ENCODE data around the gene DNAJC30.
"Not testable (repeated sequence)": the region's sequence is repeated elsewhere in the genome, so short reads cannot be mapped to it uniquely, and the experiment has no call there.

DNAJC30 gene

DNA sequence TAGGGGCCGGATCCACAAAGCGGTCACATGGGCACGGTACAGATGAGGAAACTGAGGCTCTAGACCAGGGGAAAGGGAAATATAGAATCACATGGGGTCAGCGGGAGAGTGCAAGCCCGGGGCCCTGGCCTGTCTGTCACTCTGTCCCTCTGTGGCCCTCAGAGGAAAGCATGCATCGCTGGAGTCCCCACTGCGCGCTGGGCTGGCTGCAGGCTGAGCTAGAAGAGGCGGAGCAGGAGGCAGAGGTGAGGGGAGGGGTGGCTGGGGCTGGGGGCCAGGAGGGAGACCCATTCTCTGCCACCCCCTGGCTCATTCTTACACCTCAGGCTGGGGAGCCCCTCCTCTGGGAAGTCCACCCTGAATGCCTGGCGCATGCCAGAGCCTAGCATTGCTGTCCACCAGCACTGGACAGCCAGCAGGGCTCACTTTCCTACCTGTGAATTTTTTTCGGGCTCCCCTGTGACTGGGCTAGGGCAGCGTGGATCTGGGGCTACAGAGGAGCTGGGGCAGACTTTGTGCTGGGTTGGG lies 13.3 kb downstream of the DNAJC30 start:
- TF ChIP-seq, protein P1, sequence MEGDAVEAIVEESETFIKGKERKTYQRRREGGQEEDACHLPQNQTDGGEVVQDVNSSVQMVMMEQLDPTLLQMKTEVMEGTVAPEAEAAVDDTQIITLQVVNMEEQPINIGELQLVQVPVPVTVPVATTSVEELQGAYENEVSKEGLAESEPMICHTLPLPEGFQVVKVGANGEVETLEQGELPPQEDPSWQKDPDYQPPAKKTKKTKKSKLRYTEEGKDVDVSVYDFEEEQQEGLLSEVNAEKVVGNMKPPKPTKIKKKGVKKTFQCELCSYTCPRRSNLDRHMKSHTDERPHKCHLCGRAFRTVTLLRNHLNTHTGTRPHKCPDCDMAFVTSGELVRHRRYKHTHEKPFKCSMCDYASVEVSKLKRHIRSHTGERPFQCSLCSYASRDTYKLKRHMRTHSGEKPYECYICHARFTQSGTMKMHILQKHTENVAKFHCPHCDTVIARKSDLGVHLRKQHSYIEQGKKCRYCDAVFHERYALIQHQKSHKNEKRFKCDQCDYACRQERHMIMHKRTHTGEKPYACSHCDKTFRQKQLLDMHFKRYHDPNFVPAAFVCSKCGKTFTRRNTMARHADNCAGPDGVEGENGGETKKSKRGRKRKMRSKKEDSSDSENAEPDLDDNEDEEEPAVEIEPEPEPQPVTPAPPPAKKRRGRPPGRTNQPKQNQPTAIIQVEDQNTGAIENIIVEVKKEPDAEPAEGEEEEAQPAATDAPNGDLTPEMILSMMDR (IDR thresholded peaks at IDR 0.05; ENCODE audit: control insufficient read depth, extremely low read depth, insufficient read depth): no peak
- H3K4me3 ChIP-seq (ENCODE audit: low read depth, low read length): no peak overlapping the region

DNA sequence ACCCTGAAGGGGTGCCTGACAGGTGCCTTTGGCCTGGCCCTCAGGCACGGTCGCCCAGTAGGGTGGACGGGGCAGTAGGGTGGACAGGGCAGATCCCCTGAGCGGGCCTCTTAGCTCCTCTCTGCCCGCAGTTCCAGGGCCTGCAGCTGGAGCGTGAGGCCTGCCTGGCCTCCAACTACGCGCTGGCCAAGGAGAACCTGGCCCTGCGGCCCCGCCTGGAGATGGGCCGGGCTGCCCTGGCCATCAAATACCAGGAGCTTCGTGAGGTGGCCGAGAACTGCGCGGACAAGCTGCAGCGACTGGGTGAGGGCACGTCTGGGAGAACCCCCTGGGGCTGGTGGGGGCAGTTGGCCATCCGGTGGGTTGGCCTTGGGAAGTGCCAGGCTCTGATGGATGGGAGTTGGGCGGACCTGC lies 14.0 kb downstream of the DNAJC30 start:
- DNase-seq (ENCODE audit: low read depth): no peak
- TF ChIP-seq, protein P1 (IDR thresholded peaks at IDR 0.05; ENCODE audit: control insufficient read depth, extremely low read depth, insufficient read depth): no peak
- no peak overlapping the region for H3K4me3 ChIP-seq (ENCODE audit: low read depth, low read length)

More for the DNA sequence above, 13.3 kb downstream of the DNAJC30 start:
- DNase-seq (ENCODE audit: low read depth): no peak

DNA sequence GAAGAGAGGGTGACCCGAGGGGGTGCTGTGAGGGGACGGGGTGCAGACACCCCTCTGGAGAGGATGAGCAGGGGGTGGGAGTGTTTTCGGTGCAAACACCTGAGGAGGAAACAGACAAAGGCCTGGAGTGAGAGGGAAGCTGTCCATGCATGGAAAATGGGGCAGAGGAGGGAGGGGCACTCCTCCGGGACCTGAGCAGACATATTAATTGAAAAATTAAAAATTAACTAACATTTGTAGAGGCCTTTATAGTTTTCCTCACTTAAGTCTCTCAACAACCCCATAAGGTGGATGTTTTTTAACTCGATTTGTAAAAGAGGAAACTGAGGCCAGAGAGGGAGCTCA lies 14.4 kb downstream of the DNAJC30 start:
- TF ChIP-seq, protein P1 (IDR thresholded peaks at IDR 0.05; ENCODE audit: control insufficient read depth, extremely low read depth, insufficient read depth): no peak
- no peak for DNase-seq (ENCODE audit: low read depth)
- peak overlapping the region; percentile 59 for H3K4me3 ChIP-seq (ENCODE audit: low read depth, low read length)

DNA sequence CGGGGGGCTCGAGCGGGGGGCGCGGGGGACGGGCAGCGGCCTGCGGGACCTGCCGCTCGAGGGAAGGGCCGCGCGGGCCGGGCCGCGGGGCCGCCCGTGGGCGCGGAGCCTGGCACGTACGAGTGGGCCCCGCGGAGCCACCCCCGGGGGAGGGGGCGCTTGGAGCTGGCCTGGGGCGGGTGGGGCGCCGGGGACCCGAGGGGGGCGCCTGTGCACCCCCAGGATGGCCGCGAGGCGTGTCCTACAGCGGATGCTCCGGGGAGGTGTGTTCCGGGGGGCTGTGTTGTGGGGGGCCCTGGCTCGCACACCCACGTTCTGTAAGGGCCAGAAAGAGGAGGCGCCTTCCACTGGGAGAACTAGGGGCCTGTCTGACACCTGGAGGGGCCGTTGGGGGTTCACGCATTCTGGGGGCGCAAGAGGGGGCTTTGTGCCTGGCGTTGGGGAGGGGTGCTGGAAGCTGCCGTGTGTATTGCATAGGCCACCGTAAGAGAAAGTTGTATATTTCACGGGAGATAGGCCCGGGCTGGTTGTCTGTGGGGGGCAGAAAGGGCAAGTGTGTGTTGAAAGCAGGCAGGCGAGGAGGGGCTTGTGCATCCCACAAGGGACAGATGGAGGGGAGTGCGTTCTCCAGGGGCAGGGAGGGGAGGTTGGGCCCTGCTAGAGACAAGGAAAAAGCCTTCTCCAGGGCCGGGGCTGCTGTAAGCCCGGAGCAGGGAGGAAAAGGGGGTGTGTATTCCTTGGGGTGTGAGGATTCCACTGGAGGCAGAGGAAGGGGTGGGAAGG lies 15.0 kb downstream of the DNAJC30 start:
- TF ChIP-seq, protein P1 (IDR thresholded peaks at IDR 0.05; ENCODE audit: control insufficient read depth, extremely low read depth, insufficient read depth): no peak
- DNase-seq (ENCODE audit: low read depth): no peak
- H3K4me3 ChIP-seq (ENCODE audit: low read depth, low read length): peak overlapping the region; percentile 59

DNA sequence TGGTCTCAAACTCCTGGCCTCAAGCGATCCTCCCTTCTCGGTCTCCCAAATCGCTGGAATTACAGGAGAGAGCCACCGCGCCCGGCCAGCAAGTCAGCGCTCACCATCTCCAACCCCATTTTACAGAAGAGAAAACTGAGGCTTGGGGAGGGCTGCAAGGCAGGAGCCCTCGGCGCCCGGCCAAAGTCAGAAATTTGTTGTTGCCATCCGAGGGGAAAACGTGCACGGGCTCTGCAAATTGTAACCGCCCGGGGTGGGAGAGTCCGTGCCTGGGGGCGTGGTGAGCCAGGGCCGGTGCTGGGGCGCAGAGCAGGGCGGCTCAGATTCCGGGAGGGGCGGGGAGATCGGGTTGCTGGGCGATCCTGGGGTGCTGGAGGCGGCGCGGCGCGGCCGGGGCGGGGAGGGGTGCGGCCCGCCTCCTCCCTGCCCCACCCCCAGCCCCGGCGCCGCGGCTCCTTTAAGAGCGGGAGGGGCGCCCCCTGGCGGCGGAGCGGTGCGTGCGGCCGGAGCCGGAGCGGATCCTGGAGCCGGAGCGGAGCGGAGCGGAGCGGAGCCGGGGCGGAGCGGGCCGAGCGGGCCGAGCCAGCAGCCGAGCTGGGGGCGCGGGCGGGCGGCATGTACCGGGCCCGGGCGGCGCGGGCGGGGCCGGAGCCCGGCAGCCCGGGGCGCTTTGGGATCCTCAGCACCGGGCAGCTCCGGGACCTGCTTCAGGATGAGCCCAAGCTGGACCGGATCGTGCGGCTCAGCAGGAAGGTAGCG lies 15.7 kb downstream of the DNAJC30 start, which contains the start of gene VPS37D:
TSS of gene VPS37D (plus strand) at position 488 of the 759 bp plus-strand sequence. CDS start at position 616, 128 bp downstream.
- DNase-seq (ENCODE audit: low read depth): peak; percentile 25
- peak within 1 kb of the TSS; percentile 59 for H3K4me3 ChIP-seq (ENCODE audit: low read depth, low read length)
- TF ChIP-seq, protein P1 (IDR thresholded peaks at IDR 0.05; ENCODE audit: control insufficient read depth, extremely low read depth, insufficient read depth): peak; percentile 98

DNA sequence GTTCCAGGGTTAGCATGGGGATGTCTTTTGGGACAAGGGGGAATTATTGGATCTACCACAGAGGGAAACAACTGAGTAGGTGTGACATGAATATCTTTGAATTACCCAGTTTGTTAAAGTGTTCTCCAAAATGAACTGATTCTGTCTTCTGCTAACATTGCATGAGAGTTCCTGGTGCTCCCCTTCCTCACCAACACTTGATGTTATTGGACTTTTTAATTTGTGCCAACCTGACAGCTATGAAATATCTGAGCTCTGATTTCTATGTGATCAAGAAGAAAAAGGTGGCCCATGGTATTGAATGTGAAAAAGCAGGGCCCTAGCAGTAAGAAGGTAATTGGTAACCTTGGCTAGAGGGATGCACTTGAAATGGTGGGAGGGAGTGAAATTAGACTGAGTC lies 20.2 kb downstream of the DNAJC30 start:
- H3K4me3 ChIP-seq (ENCODE audit: low read depth, low read length): no peak overlapping the region
- TF ChIP-seq, protein P1 (IDR thresholded peaks at IDR 0.05; ENCODE audit: control insufficient read depth, extremely low read depth, insufficient read depth): no peak
- no peak for DNase-seq (ENCODE audit: low read depth)

DNA sequence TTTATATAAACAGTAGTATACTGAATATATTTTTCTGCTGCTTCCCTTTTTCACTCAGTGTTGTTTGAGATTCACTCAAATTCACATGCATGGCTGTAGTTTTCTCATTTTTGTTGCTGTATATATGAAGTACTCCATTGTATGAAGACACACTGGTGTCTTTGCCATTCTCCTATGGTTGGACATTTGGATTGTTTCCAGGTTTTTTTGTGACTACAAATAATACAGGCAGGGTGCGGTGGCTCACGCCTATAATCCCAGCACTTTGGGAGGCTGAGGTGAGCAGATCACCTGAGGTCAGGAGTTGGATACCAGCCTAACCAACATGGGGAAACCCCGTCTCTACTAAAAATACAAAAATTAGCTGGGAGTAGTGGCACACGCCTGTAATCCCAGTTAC lies 22.7 kb downstream of the DNAJC30 start:
- DNase-seq (ENCODE audit: low read depth); H3K4me3 ChIP-seq (ENCODE audit: low read depth, low read length): not testable (repeated sequence)
